Lower leg skin (tissue), 4 donors: ENCODE data around the gene AK5. TPM values are rescaled to one million over a fixed set of nuclear protein-coding genes. Genes with fewer than 3 reads are reported as not detected.

Experiments
- DNase-seq, 2 donors: peaks; one replicate each; pipeline ENCODE4 v3.0.0-alpha.2; 2019; ENCODE audit warnings: low spot score in 2 of 2
- H3K4me3 ChIP-seq: fragments of 200-600 bp; sonication (generic); 2 replicates; pipeline ENCODE4 v1.5.1; 2017; ENCODE audit warnings: mild to moderate bottlenecking, low read depth; ENCODE audit not compliant: poor library complexity, severe bottlenecking
- POLR2A ChIP-seq, 2 donors: fragments of 450-650 bp; IDR thresholded peaks; one replicate each; pipeline ENCODE4 v1.6.1; 2016 to 2017; ENCODE audit warnings: antibody characterized with exemption in 2 of 2, mild to moderate bottlenecking in 1 of 2, moderate library complexity in 1 of 2
- WGBS, 2 donors: methylation state at CpG; one replicate each; pipeline ENCODE4 v1.1.5; 2018; 5-methylcytosine and 5-hydroxymethylcytosine counted together
- intact Hi-C: fragments of 100-400 bp; cut with DNase I; formaldehyde crosslinking; loops from one replicate; pipeline ENCODE4 v1.15.0; 2023; ENCODE audit warnings: low total_unique reads
- total RNA-seq, 4 donors: library from RNA; depleted of rRNA; stranded (reverse); fragments of >200 nt; gene quantifications; one replicate each; pipeline ENCODE4 v1.1.0, GENCODE V29; 2016
- TF ChIP-seq, protein P1 (sequence below), 3 donors: fragments of 450-650 bp; IDR thresholded peaks; one replicate each; pipeline ENCODE4 v1.5.1; 2016; ENCODE audit warnings: antibody characterized with exemption in 3 of 3, mild to moderate bottlenecking in 3 of 3, moderate library complexity in 2 of 3

The AK5 gene
- total RNA-seq, 4 donors from 2014 or later: 0.08 to 2.6 (median 1.7) TPM

DNA sequence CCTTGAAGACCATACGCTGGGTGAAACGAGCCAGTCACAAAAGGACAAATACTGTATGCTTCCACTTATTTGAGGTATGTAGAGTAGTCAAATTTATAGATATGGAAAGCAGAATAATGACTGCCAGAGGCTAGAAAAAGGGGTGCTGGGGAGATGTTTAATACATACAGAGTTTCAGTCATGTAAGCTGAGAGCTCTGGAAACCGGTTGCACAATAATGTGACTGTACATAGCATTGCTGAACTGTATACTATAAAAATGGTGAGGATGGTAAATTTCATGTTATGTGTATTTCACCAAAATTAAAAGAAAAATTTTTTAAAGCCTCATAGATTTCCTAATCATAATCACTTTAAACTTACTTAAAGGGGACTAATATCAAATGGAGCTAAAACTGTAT, 289.8 kb downstream of the AK5 start:
- TF ChIP-seq, protein P1, sequence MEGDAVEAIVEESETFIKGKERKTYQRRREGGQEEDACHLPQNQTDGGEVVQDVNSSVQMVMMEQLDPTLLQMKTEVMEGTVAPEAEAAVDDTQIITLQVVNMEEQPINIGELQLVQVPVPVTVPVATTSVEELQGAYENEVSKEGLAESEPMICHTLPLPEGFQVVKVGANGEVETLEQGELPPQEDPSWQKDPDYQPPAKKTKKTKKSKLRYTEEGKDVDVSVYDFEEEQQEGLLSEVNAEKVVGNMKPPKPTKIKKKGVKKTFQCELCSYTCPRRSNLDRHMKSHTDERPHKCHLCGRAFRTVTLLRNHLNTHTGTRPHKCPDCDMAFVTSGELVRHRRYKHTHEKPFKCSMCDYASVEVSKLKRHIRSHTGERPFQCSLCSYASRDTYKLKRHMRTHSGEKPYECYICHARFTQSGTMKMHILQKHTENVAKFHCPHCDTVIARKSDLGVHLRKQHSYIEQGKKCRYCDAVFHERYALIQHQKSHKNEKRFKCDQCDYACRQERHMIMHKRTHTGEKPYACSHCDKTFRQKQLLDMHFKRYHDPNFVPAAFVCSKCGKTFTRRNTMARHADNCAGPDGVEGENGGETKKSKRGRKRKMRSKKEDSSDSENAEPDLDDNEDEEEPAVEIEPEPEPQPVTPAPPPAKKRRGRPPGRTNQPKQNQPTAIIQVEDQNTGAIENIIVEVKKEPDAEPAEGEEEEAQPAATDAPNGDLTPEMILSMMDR (IDR thresholded peaks at IDR 0.05): no peak
- TF ChIP-seq POLR2A (IDR thresholded peaks at IDR 0.05): no peak
- H3K4me3 ChIP-seq: no peak overlapping the region
- no peak for DNase-seq
- intact Hi-C loops: no loop called here
- WGBS, 2 donors: 95 to 96% methylated on average over 3 of the region's 3 CpGs

DNA sequence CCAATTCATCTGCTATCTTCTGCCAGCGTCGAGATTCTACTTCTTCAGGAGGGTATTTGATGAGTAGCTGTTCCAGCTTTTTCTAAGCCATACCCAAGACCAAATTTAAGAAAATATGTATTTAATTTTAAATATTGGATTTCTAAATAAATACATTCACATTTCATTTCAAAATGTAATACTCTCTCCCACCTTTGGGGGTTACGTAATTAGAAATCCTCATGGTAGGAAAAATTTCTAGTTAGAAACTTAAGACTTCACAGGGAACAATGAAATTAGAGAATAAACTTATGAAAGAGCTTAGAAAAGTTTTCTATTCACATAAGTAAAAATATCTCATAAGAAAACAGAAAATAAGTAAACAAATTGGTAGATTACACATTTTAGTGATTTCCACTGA, 297.7 kb downstream of the AK5 start:
- TF ChIP-seq, protein P1 (IDR thresholded peaks at IDR 0.05): no peak
- TF ChIP-seq POLR2A (IDR thresholded peaks at IDR 0.05): no peak
- WGBS, 2 donors: 97 to 98% methylated on average over 3 of the region's 3 CpGs
- intact Hi-C loops: no loop called here
- H3K4me3 ChIP-seq: no peak overlapping the region
- no peak for DNase-seq

DNA sequence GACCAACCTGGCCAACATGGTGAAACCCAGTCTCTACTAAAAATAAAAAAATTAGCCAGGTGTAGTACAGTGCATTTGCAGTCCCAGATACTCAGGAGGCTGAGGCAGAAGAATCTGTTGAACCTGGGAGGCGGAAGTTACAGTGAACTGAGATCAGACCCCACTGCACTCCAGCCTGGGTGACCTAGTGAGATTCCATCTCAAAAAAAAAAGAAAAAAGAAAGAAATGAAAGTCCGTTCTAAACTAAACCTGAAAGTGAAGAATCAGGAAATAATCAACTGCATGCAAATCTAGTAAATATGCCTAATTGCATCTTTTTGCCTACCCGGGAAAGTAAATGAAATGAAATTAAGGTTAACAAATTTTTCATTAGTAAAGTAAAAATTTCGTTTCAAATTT, 301.1 kb downstream of the AK5 start:
- H3K4me3 ChIP-seq: no peak overlapping the region
- no peak for DNase-seq
- no peak for TF ChIP-seq POLR2A (IDR thresholded peaks at IDR 0.05)
- TF ChIP-seq, protein P1 (IDR thresholded peaks at IDR 0.05): no peak
- WGBS, 2 donors: 85 to 87% methylated on average over 4 of the region's 4 CpGs
- intact Hi-C loops: no loop called here

DNA sequence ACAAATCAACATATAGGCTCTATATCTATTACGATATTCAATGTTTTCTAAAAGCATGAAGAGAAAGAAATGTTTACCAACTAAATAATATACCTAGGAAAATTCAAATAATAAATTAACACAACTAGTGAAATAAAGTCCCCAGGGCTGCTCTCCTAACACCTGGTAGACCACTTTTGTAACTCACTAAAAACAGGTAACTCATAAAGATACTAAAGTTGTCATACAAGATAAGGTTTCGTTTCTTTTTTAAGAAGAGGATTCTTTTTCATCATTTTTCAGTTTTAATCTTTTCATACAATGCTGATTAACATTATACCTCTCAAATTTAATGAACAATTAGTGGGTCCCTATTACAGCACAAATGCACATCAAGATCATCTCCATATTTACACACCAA, 301.7 kb downstream of the AK5 start:
- H3K4me3 ChIP-seq: no peak overlapping the region
- WGBS, 2 donors: 95 to 96% methylated on average over 2 of the region's 2 CpGs
- DNase-seq: no peak
- TF ChIP-seq, protein P1 (IDR thresholded peaks at IDR 0.05): no peak
- intact Hi-C loops: no loop called here

DNA sequence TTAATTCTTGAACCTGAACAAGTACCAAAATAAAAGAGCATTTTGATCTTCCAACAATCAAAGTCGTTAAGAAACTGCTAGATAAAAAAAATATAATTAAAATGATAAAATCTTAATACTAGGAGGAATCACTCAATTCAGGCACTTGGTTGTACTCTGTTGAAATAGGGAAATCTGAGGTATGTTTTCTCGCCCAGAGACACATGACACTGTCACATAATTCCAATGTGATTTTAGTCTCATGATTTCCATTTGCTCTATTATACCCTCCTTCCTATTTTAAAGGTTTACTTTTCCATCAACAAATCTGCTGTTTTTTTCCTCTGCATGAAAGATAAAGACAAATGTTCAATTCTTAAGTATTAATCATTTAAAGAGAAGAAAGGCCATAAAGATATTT, 303.1 kb downstream of the AK5 start:
- no peak overlapping the region for H3K4me3 ChIP-seq
- DNase-seq: no peak
- TF ChIP-seq, protein P1 (IDR thresholded peaks at IDR 0.05): no peak
- no peak for TF ChIP-seq POLR2A (IDR thresholded peaks at IDR 0.05)
- 76 to 86% methylated on average over 2 of the region's 2 CpGs for WGBS, 2 donors
- intact Hi-C loops: no loop called here

DNA sequence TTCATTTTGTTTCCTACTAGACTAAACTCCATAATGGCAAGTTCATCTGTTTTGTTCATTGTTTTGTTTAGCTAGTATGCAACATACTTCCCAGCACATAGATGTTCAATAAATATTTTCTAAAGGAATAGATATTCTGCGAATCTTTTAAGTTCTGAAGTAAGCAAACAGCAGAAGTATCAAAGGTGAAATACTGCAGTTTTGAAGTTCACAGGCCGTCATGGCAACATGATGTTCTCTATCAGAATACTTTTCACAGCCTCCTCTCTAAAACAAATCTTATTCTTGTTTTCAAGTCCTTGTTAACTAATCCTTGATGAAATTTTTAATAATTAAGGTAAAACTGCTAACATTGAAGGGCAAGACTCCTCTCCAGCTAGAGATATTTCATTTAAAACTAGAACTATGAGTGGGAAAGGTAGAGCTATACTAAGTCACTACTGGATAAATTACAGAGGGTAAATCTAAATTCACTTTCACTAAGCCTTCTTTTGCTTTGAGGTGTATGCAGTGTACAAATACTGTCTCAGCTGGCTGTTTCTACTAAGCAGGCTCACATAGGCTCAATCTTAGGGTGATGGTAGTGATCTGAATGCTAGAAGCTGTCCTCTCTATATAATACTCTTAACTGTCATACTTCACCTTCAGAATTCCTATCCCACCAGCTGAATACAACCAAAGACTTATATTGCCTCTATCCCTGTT, 303.9 kb downstream of the AK5 start:
- DNase-seq: no peak
- no peak for TF ChIP-seq POLR2A (IDR thresholded peaks at IDR 0.05)
- TF ChIP-seq, protein P1 (IDR thresholded peaks at IDR 0.05): no peak
- intact Hi-C loops: no loop called here
- WGBS, 2 donors: 91 to 95% methylated on average over 2 of the region's 2 CpGs
- H3K4me3 ChIP-seq: no peak overlapping the region
